BLaER1 treated with 17β-estradiol and CSF1 and Interleukin-3, amounts not matched to agents 10 nM and 100 nM (cell line): ENCODE results near the gene TRA2A.

Experiments used
- H3K27ac ChIP-seq, 11 experiments: shearing (Covaris generic); formaldehyde crosslinking; 2 replicates each; pipeline ENCODE4 v1.8.1; 2022
- H3K27me3 ChIP-seq, 11 experiments: shearing (Covaris generic); formaldehyde crosslinking; 2 replicates each; pipeline ENCODE4 v1.8.1; 2022
- H3K36me3 ChIP-seq, 11 experiments: shearing (Covaris generic); formaldehyde crosslinking; 2 replicates each; pipeline ENCODE4 v1.8.1; 2022
- H3K4me1 ChIP-seq, 10 experiments: shearing (Covaris generic); formaldehyde crosslinking; 2 replicates each; pipeline ENCODE4 v1.8.1; 2022
- H3K4me2 ChIP-seq, 11 experiments: shearing (Covaris generic); formaldehyde crosslinking; 2 replicates each; pipeline ENCODE4 v1.8.1; 2022
- H3K4me3 ChIP-seq, 10 experiments: shearing (Covaris generic); formaldehyde crosslinking; 2 replicates each; pipeline ENCODE4 v1.8.1; 2022
- H3K9ac ChIP-seq, 11 experiments: shearing (Covaris generic); formaldehyde crosslinking; 2 replicates each; pipeline ENCODE4 v1.8.1; 2022
- H3K9me3 ChIP-seq, 11 experiments: shearing (Covaris generic); formaldehyde crosslinking; replicated peaks in 1 of 11; 2 replicates each; pipeline ENCODE4 v1.8.1; 2022
- H4K20me1 ChIP-seq, 11 experiments: shearing (Covaris generic); formaldehyde crosslinking; 2 replicates each; pipeline ENCODE4 v1.8.1; 2022
- Cebpa-rat ChIP-seq, 11 experiments: shearing (Covaris generic); IDR thresholded peaks; 2 replicates each; pipeline ENCODE4 v1.8.1; 2022

The TRA2A gene

GRCh38 chr7:23487670-23488069 lies 44.1 kb downstream of the TRA2A start:
- Histone ChIP-seq H3K4me3 (no peak overlapping the region), H3K9me3 (peaks cover 0 to 6% (median 0%) of the 10 kb centered on the region in 11 experiments; a peak in 1 of 22 replicates), H3K9ac (no peak overlapping the region), H3K4me2 (no peak overlapping the region), H3K27ac (no peak overlapping the region), H4K20me1 (no peaks in the 10 kb centered on the region), H3K4me1 (peaks cover 16 to 24% (median 18%) of the 10 kb centered on the region in 10 experiments), H3K27me3 (peaks cover 0 to 6% (median 0%) of the 10 kb centered on the region in 11 experiments; a peak in 3 of 22 replicates), H3K36me3 (no peaks in the 10 kb centered on the region; a peak in 1 of 22 replicates)
- no peak for TF ChIP-seq Cebpa-rat (IDR thresholded peaks at IDR 0.05)

GRCh38 chr7:23486002-23486773 lies 45.6 kb downstream of the TRA2A start:
- H3K27ac ChIP-seq, result no peak overlapping the region
- peaks cover 12 to 15% (median 13%) of the 10 kb centered on the region in 10 experiments for H3K4me1 ChIP-seq
- H3K9me3 ChIP-seq, result peaks cover 0 to 6% (median 0%) of the 10 kb centered on the region in 11 experiments; a peak in 1 of 22 replicates
- H3K4me3 ChIP-seq, result no peak overlapping the region
- TF ChIP-seq Cebpa-rat (IDR thresholded peaks at IDR 0.05), result no peak
- H3K27me3 ChIP-seq, result peaks cover 0 to 19% (median 5%) of the 10 kb centered on the region in 11 experiments; a peak in 8 of 22 replicates
- H4K20me1 ChIP-seq, result no peaks in the 10 kb centered on the region
- H3K4me2 ChIP-seq, result no peak overlapping the region
- no peaks in the 10 kb centered on the region for H3K36me3 ChIP-seq
- H3K9ac ChIP-seq, result no peak overlapping the region

GRCh38 chr7:23482686-23483085 lies 49.1 kb downstream of the TRA2A start:
- Histone ChIP-seq H3K27ac (no peak overlapping the region), H3K4me2 (no peak overlapping the region), H4K20me1 (0 out of 22 replicates have a peak, but pooled peaks cover 0 to 4% (median 0%) of the 10 kb centered on the region in 11 experiments), H3K4me3 (no peak overlapping the region), H3K9me3 (no peaks in the 10 kb centered on the region), H3K4me1 (no peaks in the 10 kb centered on the region), H3K9ac (no peak overlapping the region), H3K36me3 (no peaks in the 10 kb centered on the region), H3K27me3 (peaks cover 20 to 54% (median 40%) of the 10 kb centered on the region in 11 experiments)
- no peak for TF ChIP-seq Cebpa-rat (IDR thresholded peaks at IDR 0.05)

DNA sequence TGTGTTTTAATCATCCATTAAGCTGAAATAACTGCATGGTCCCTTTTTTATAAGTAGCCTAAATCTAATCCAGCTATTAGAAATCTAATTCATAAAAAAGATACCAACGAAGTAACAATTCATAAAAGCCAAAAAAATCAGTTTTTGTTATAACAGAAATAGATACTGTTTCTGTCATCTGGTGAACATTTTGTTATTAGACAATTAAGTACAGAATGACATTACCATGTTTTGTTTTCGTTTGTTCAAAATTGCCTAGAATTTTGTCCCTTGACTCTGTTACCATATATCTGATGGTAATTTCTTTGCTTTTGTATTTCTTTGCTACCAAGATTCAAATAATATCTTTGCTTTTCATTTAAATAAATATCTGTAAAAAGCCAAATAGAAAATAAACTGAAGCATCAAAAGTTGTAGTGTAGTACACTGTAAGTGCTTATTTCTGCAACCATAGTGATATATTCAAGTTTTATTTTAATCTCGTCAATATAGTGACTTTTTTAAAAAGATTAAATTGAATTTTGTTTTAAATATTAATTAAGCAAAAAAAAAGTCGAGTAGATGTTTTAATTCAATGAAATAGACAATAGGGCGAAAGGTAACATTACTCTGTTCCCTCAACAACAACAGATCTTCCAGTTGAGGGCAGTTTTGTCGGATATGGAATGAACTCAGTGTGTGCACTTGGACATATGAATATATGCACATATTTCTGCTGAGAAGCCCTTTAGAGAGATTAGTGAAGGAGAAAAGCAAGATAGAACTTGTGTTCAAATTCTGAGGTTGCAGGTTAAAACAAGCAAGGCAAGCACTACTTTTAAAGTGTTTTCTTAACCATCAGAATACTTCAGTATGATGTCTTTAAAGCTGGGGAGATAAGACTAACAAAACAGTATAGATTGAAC lies 53.6 kb downstream of the TRA2A start:
- Histone ChIP-seq H3K36me3 (no peaks in the 10 kb centered on the region), H3K9ac (no peak overlapping the region), H4K20me1 (peaks cover 0 to 35% (median 21%) of the 10 kb centered on the region in 11 experiments; a peak in 19 of 22 replicates), H3K27ac (no peak overlapping the region), H3K9me3 (peaks cover 0 to 4% (median 0%) of the 10 kb centered on the region in 11 experiments; a peak in 2 of 22 replicates), H3K4me2 (no peak overlapping the region), H3K4me3 (no peak overlapping the region), H3K27me3 (peaks cover 62 to 95% (median 81%) of the 10 kb centered on the region in 11 experiments), H3K4me1 (peaks cover 11 to 16% (median 13%) of the 10 kb centered on the region in 10 experiments; a peak in 19 of 20 replicates)
- TF ChIP-seq Cebpa-rat (IDR thresholded peaks at IDR 0.05), result no peak

DNA sequence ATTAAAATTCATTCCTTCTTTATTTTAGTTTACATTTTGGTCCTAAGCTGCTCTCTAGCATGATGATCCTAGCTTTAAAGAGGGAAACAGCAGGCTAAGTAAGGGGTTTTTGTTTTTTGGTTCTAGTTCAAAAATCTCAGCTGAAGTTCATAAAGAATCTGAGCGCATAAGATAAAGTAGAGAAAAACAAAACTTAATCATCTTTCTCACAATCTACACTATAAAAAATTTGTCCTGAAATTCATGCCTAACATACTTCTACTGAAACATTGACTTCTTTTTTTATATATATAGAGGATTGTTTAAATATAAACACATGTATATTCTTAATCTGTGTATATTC lies 54.7 kb downstream of the TRA2A start:
- Histone ChIP-seq H3K4me2 (no peak overlapping the region), H3K27me3 (peaks cover 73 to 98% (median 91%) of the 10 kb centered on the region in 11 experiments), H3K4me3 (no peak overlapping the region)

GRCh38 chr7:23476286-23477156 lies 55.3 kb downstream of the TRA2A start:
- no peaks in the 10 kb centered on the region for H3K36me3 ChIP-seq
- TF ChIP-seq Cebpa-rat (IDR thresholded peaks at IDR 0.05), result no peak
- H3K9ac ChIP-seq, result no peak overlapping the region
- peaks cover 11 to 16% (median 13%) of the 10 kb centered on the region in 10 experiments; a peak in 19 of 20 replicates for H3K4me1 ChIP-seq
- H3K27ac ChIP-seq, result no peak overlapping the region
- no peak overlapping the region for H3K4me2 ChIP-seq
- peaks cover 0 to 51% (median 29%) of the 10 kb centered on the region in 11 experiments; a peak in 19 of 22 replicates for H4K20me1 ChIP-seq
- peaks cover 0 to 4% (median 0%) of the 10 kb centered on the region in 11 experiments; a peak in 2 of 22 replicates for H3K9me3 ChIP-seq
- H3K27me3 ChIP-seq, result peaks cover 79 to 98% (median 93%) of the 10 kb centered on the region in 11 experiments
- H3K4me3 ChIP-seq, result no peak overlapping the region

More for the DNA sequence above, 54.7 kb downstream of the TRA2A start:
- H4K20me1 ChIP-seq, result peaks cover 0 to 45% (median 29%) of the 10 kb centered on the region in 11 experiments; a peak in 19 of 22 replicates
- H3K36me3 ChIP-seq, result no peaks in the 10 kb centered on the region
- no peak overlapping the region for H3K27ac ChIP-seq
- H3K9me3 ChIP-seq, result peaks cover 0 to 4% (median 0%) of the 10 kb centered on the region in 11 experiments; a peak in 2 of 22 replicates
- no peak for TF ChIP-seq Cebpa-rat (IDR thresholded peaks at IDR 0.05)
- peaks cover 11 to 16% (median 13%) of the 10 kb centered on the region in 10 experiments; a peak in 19 of 20 replicates for H3K4me1 ChIP-seq
- H3K9ac ChIP-seq, result no peak overlapping the region

GRCh38 chr7:23475576-23475839 lies 56.3 kb downstream of the TRA2A start:
- H4K20me1 ChIP-seq, result peaks cover 0 to 58% (median 32%) of the 10 kb centered on the region in 11 experiments; a peak in 19 of 22 replicates
- H3K27me3 ChIP-seq, result peaks cover 89 to 98% (median 95%) of the 10 kb centered on the region in 11 experiments
- no peak overlapping the region for H3K4me2 ChIP-seq
- H3K27ac ChIP-seq, result no peak overlapping the region
- H3K4me3 ChIP-seq, result no peak overlapping the region
- no peak overlapping the region for H3K9ac ChIP-seq
- H3K36me3 ChIP-seq, result no peaks in the 10 kb centered on the region
- no peak for TF ChIP-seq Cebpa-rat (IDR thresholded peaks at IDR 0.05)
- peaks cover 0 to 4% (median 0%) of the 10 kb centered on the region in 11 experiments; a peak in 2 of 22 replicates for H3K9me3 ChIP-seq
- H3K4me1 ChIP-seq, result peaks cover 14 to 19% (median 16%) of the 10 kb centered on the region in 10 experiments; a peak in 19 of 20 replicates
